HTERT RPE-1 (cell line): Measurements from ENCODE around the gene CDKN1A.

Experiments
- in situ Hi-C: fragments of 300-500 bp; cut with MboI; formaldehyde crosslinking; loops from 4 replicates; pipeline ENCODE4 v1.14.3; 2020; ENCODE audit warnings: low sequenced_read_pairs

Gene CDKN1A

DNA sequence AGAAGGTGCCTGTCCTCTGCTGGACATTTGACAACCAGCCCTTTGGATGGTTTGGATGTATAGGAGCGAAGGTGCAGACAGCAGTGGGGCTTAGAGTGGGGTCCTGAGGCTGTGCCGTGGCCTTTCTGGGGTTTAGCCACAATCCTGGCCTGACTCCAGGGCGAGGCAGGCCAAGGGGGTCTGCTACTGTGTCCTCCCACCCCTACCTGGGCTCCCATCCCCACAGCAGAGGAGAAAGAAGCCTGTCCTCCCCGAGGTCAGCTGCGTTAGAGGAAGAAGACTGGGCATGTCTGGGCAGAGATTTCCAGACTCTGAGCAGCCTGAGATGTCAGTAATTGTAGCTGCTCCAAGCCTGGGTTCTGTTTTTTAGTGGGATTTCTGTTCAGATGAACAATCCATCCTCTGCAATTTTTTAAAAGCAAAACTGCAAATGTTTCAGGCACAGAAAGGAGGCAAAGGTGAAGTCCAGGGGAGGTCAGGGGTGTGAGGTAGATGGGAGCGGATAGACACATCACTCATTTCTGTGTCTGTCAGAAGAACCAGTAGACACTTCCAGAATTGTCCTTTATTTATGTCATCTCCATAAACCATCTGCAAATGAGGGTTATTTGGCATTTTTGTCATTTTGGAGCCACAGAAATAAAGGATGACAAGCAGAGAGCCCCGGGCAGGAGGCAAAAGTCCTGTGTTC lies 1.3 kb upstream of the CDKN1A start:
- in situ Hi-C loops, result no loop called here

DNA sequence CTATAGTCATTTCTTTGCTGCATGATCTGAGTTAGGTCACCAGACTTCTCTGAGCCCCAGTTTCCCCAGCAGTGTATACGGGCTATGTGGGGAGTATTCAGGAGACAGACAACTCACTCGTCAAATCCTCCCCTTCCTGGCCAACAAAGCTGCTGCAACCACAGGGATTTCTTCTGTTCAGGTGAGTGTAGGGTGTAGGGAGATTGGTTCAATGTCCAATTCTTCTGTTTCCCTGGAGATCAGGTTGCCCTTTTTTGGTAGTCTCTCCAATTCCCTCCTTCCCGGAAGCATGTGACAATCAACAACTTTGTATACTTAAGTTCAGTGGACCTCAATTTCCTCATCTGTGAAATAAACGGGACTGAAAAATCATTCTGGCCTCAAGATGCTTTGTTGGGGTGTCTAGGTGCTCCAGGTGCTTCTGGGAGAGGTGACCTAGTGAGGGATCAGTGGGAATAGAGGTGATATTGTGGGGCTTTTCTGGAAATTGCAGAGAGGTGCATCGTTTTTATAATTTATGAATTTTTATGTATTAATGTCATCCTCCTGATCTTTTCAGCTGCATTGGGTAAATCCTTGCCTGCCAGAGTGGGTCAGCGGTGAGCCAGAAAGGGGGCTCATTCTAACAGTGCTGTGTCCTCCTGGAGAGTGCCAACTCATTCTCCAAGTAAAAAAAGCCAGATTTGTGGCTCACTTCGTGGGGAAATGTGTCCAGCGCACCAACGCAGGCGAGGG lies 594 bp upstream of the CDKN1A start:
- in situ Hi-C loops, result no loop called here

DNA sequence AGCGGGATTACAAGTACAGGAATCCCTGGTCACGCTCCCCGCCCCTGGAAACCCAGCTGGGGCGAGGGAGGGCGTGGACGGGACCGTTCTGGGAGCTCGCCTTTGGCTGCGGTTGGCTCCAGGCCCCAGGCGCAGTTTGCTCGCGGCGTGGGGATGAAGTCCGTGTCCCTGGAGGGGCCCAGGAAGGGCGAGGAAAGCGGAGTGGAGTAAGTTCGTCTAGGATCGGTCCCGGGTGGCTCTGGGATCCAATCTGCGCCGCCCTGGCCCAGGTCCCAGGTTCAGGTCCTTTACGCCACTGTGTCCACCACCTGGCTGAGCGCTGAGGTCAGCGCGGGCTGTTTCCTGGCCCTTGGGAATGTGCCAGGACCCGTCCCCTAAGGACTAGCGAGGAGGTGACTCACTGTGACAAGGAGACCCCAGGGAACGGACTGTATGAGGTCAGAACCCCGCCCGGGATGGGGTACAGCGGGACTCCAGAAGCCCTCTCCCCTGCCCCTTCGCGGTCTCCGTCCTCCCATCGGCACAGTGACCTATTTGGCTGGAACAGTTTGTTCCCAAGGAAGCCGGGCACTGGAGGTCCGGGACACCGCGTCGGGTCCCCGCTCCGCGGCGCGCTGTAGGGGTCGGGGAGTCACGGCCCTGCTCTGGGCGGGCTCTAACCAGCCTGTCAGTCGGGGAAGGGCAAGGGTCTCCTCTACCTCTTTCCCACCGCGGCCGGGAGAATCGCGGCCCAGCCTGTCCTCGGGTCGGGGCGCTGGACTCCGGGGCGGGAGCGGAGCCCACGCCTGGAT lies 724 bp downstream of the CDKN1A start:
- in situ Hi-C loops, result no loop called here

DNA sequence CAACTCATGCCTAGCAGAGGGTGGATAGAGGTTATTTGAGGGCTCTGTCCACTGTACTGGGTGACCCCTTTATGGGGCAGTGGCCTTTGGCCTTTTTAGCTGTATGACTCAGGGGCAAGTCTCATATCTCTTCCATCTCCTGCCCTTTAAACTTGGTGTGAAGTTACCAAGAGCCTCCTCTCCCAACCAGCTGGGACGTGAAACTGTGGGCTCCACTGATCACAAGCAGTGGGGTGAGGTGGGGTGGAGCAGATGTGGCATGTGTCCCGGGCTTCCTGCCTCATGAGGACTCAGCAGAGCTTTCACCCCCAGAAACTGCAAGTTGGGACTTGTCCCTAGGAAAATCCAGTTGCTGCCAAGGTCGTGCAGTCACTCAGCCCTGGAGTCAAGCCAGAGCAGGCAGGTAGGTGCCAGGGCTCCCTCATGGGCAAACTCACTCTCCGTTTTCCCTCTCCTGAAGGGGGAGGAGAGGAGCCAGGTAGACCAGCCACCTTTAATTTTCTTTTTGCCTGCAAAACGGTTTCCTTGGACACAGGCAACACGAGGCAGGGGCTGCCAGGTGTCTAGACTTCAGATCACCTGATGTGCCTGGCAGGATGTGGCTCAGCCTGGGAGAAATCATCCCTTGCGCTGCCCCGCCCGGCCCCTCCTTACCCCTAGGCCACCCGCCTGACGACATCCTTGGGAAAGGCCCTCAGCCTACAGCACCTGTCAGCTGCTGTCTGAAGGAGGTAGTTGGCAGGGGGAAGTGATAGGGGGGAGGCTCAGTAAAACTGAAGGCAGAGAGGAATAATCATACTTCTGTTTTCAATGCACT lies 4.0 kb downstream of the CDKN1A start:
- in situ Hi-C loops, result no loop called here

DNA sequence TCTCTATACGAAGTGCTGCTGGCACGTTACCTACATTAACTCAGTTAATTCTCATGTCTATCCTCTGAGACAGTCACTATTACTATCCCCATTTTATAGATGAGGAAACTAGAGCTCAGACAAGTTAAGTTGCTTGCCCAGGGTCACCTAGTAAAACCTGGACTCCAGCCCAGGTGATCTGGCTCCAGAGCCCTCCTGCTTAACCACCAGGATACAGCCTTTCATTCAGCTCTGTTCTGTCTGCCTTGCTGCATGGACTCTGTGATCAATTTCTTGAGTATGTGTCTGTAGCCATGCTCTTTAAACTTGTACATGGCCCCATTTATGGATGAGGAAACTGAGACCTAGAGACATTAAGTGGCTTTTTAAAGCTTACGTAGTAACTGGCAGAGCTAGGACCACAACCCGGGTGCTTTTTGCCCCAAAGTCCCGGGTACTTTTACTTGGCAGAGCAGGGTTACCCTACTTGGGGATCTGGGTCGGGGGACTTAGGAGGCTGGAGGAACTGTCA lies 4.7 kb downstream of the CDKN1A start:
- in situ Hi-C loops, result no loop called here

DNA sequence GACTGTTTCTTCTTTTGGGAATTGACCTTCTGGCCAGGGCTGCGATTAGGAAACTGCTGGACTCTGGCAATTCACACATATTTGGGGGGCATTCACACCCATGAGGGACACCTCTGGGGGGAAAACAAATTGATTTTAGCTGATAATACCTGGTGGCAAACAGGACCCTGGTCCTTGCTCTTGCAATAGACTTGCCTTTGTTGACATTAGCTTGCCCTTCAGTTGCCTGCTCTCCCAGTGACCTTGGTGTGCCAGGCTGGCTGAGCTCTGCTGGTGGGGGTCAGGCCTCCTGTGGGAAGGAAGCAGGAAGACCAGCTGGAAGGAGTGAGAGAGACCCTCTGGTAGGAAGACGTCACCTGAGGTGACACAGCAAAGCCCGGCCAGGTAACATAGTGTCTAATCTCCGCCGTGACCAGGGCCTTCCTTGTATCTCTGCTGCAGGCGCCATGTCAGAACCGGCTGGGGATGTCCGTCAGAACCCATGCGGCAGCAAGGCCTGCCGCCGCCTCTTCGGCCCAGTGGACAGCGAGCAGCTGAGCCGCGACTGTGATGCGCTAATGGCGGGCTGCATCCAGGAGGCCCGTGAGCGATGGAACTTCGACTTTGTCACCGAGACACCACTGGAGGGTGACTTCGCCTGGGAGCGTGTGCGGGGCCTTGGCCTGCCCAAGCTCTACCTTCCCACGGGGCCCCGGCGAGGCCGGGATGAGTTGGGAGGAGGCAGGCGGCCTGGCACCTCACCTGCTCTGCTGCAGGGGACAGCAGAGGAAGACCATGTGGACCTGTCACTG lies 5.3 kb downstream of the CDKN1A start:
- in situ Hi-C loops, result no loop called here

DNA sequence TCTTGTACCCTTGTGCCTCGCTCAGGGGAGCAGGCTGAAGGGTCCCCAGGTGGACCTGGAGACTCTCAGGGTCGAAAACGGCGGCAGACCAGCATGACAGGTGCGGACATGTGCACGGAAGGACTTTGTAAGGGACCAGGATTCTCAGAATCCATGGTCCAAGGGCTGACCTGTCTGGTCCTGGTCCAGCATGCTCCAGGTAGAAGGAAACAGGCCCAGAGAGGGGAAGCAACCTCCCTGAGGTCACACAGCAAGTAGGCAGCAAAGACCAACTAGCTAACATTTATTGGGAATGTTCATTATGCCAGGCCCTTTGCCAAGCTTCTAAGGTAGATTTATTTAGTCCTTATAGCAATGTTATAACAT lies 5.9 kb downstream of the CDKN1A start:
- in situ Hi-C loops, result no loop called here

DNA sequence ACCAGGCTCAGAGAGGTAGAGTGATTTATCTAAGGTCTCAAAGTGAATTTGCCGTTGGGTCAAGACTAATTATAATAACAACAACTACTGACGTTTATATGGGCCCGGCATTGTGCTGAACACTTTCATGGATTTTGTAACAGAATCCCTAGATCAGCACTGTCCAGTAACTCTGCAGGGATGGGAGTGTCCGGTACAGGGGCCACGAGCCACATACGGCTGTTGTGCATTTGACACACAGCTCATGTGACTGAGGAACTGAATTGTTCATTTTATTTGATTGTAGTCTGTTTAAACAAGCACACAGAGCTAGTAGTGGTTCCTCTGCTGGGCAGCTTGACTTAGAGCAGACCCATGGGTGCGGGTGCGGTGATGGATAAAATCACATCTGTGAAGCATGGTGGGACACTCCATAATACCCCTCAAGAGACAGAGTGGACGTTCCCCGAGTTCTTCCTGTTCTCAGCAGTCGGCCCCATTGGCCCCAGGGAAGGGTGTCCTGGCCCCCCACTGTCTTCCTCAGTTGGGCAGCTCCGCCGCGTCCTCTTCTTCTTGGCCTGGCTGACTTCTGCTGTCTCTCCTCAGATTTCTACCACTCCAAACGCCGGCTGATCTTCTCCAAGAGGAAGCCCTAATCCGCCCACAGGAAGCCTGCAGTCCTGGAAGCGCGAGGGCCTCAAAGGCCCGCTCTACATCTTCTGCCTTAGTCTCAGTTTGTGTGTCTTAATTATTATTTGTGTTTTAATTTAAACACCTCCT lies 6.8 kb downstream of the CDKN1A start:
- in situ Hi-C loops, result no loop called here

DNA sequence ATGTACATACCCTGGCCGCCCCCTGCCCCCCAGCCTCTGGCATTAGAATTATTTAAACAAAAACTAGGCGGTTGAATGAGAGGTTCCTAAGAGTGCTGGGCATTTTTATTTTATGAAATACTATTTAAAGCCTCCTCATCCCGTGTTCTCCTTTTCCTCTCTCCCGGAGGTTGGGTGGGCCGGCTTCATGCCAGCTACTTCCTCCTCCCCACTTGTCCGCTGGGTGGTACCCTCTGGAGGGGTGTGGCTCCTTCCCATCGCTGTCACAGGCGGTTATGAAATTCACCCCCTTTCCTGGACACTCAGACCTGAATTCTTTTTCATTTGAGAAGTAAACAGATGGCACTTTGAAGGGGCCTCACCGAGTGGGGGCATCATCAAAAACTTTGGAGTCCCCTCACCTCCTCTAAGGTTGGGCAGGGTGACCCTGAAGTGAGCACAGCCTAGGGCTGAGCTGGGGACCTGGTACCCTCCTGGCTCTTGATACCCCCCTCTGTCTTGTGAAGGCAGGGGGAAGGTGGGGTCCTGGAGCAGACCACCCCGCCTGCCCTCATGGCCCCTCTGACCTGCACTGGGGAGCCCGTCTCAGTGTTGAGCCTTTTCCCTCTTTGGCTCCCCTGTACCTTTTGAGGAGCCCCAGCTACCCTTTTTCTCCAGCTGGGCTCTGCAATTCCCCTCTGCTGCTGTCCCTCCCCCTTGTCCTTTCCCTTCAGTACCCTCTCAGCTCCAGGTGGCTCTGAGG lies 7.6 kb downstream of the CDKN1A start:
- in situ Hi-C loops, result no loop called here

DNA sequence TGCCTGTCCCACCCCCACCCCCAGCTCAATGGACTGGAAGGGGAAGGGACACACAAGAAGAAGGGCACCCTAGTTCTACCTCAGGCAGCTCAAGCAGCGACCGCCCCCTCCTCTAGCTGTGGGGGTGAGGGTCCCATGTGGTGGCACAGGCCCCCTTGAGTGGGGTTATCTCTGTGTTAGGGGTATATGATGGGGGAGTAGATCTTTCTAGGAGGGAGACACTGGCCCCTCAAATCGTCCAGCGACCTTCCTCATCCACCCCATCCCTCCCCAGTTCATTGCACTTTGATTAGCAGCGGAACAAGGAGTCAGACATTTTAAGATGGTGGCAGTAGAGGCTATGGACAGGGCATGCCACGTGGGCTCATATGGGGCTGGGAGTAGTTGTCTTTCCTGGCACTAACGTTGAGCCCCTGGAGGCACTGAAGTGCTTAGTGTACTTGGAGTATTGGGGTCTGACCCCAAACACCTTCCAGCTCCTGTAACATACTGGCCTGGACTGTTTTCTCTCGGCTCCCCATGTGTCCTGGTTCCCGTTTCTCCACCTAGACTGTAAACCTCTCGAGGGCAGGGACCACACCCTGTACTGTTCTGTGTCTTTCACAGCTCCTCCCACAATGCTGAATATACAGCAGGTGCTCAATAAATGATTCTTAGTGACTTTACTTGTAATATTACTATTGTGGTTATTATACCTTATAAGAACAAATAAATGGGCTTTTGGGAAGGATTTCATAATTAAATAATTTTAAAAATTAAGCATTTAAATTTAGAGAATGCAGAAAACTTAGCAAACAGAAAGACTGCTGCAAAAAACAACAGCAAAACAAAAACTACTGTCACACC lies 8.4 kb downstream of the CDKN1A start:
- in situ Hi-C loops, result no loop called here

DNA sequence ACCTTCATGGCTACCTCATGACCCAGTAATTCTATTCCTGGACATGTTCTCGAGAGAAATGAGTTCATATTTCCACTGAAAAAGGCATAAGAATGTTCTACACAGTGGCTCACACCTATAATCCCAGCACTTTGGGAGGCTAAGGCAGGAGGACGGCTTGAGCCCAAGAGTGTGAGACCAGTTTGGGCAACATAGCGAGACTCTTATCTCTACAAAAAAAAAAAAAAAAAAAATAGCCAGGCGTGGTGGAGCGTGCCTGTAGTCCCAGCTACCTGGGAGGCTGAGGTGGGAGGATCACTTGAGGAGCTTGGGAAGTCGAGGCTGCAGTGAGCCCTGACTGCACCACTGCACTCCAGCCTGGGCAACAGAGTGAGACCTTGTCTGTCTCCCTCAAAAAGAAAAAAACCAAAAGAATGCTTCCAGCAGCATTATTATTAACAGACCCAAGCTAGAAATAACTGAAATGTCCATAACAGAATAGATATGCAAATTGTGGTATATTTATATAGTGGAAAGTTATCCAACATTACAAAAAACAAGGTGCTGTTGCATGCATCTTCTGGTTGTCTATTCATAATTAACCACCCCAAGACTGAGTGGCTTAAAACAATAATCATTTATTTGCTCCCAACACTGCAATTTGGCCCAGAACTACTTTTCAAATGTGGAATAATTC lies 9.7 kb downstream of the CDKN1A start:
- in situ Hi-C loops, result no loop called here

DNA sequence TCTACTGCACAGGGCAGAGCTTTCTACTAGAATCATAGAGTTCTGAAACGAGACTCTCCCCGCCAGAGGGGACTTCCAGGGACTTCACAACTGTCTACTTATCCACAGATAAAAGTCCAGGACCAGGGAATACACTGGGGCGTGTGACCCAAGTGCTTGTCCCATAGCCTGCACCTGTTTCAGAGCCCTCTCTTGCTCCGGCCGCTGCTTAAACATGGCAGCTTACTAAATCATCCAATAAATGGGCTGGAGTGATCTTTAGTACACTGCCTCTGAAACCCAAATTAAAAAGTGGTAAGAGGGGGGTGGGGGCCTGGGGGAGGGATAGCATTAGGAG lies 10.2 kb downstream of the CDKN1A start:
- in situ Hi-C loops, result no loop called here

DNA sequence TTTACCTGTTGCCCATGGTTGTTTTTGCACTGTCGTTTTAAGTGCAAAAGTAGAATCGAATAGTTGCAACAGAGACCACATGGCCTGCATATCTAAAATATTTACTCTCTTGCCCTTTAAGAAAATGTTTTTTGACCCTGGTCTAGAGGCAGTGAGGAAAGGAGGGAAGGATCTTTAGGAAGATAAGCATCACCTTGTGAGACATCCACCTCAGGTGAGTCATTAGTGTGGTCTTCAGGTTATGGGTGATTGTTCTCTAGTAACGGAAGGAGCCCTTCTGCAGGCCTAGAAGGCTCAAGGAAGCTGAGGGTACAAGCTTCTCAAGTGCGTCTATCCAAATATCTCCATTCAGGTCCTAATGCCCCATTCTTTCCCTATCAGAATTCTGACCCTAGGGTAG lies 12.5 kb downstream of the CDKN1A start:
- in situ Hi-C loops, result no loop called here

DNA sequence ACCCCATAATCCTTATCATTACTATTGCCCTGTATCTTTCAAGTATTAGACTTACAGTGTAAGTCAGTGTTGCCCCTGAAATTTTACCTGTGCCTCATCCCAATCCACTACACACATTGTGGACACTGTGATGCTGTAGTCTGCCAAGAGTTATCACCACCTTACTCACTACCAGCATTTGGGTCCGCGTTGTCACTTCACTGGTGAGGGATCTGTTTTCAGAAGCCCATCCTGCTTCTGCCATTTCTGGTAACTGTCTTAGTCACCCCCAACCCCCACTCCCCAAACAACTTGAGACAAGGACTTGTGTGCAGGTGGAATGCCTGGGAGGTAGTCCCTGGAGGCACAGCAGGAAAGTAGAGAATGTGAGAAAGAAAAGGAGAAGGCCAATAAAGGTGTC lies 13.1 kb downstream of the CDKN1A start:
- in situ Hi-C loops, result no loop called here

DNA sequence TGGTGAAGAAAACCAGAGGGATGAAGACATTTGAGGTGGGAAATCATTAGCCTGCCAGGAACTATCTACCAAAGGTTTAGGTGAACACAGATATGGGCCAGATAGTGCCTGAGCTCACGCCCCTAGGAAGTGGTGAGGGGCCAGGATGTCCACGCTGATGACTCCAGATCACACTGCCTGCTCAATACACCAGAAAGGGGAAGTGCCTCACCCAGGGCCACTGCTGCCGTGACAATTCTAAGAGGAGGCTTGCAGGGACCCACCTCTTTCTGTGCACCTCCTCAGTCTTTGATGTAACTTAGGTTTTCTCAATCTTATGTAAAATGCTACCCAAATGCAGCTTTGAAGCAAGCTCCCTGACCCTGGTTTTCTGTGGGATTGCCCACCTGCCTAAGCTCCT lies 13.7 kb downstream of the CDKN1A start:
- in situ Hi-C loops, result no loop called here

DNA sequence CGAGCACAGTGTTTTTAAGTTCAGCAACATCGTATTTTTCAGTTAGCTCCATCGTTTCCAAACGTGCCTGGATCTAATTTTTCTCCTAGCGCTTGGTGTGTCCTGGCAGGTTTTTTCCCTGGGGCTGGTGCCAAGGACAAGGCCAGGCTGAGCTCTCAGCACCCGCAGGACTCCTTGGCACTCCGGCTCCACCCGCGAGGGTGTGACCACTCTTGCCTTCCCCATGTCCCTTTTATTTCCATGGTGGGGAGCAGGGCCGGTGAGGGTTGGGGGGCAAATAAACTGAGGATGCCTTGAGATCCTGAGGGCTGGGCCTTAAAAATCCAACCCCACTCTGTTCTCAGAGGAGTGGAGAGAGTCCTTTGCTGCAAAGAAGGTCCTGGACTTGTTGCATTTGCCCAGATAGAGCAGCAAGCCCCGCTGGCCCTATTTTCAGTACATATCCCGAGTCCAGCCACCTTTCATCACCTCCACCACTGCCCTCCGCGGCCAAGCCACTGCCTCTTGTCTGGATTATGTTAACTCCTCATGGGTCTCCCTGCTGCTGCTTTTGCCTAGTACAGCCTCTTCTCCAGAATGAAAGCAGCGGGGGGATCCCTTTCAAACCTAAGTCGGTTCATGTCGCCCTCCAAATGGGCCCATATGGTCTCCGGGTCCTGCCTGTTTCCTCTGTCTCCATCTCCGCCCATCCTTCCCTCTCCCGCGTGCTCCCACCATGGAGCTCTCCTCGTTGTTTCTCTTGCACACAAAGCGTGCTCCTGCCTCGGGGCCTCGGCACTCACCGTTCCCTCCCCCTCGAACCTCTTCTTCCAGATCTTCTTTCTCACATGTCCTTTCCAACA lies 14.6 kb downstream of the CDKN1A start:
- in situ Hi-C loops, result no loop called here

DNA sequence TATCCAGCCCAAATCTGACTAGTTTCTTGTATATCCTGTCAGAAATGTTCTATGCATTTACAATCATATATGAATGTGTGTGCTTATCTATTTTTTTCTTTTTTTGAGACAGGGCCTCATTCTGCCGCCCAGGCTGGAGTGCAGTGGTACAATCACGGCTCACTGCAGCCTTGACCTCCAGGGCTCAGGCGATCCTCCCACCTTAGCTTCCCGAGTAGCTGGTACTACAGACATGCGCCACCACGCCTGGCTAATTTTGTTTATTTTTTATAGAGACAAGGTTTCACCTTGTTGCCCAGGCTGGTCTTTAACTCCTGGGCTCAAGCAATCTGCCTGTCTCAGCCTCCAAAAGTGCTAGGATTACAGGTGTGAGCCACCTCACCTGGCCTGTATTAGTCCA lies 16.1 kb downstream of the CDKN1A start:
- in situ Hi-C loops, result no loop called here
